Heart left ventricle (tissue), 13 donors: ENCODE data around the gene GRIN2D.

Experiments
- CTCF ChIP-seq, 12 donors: fragments of 200-600 bp; sonication (generic) in 4 of 12; IDR thresholded peaks; one replicate each; pipeline versions ENCODE4 v1.5.0 to v1.8.0; 2018 to 2022; ENCODE audit warnings: antibody characterized with exemption in 12 of 12, mild to moderate bottlenecking in 5 of 12
- POLR2A ChIP-seq, 2 donors: fragments of 450-650 bp; IDR thresholded peaks; one replicate each; pipeline ENCODE4 v1.6.1; 2017; ENCODE audit warnings: antibody characterized with exemption in 2 of 2, mild to moderate bottlenecking in 2 of 2, moderate library complexity in 2 of 2
- donor health status: ischemic (EF 13 %, LVEDD 7.1; RV severe dilation, severe dysfunction).
- donor health status: DM: no; HTN: yes; CAD: no.
- donor health status: DM: no; HTN: no; CAD: no.
- donor health status: ischemic (EF 25% LVEDD 6.9; RV normal size, moderate dysfunction).
- donor health status: ischemic (EF 25% LVEDD 5.7; RV mildly dilated, moderate dysfunction).
- donor health status: ischemic (EF 35%, LVEDD 5.7; RV mildly dilated, moderate dysfunction).
- donor health status: nonischemic (EF 11% LVEDD 7.7; RV severe dilation, severe dysfunction).
- donor health status: DM: yes; HTN: yes; CAD: no.
- donor health status: PGD.
- donor health status: ischemic (EF 29% LVEDD 5.4; RV normal size, mild dysfunction).
- donor health status: nonischemic (EF 23%, LVEDD 6.1; RV moderate dilation, normal function).

- TF ChIP-seq CTCF (IDR thresholded peaks at IDR 0.05) (peak; percentile 49 to 81 (median 68)), POLR2A (IDR thresholded peaks at IDR 0.05) (peak in 1 of 2 donors; percentile 11)
These were observed 3.0 kb upstream of the GRIN2D start for GRCh38 chr19:48390188-48391099.
